OCI-LY7 (cell line): ENCODE results near the gene CCDC78. TPM values are rescaled to one million over a fixed set of nuclear protein-coding genes. Genes with fewer than 3 reads are reported as not detected.

Experiments used
- BruUV-seq: library from RNA; stranded (reverse); fragments of 400-500 nt; replicated peaks from 2 replicates; lab custom pipeline; 2021; lab: Mats Ljungman, UMichigan
- CTCF ChIA-PET: fragments of 300-600 bp; sonication (Branson Sonifier 250); formaldehyde crosslinking; loops from one replicate; lab custom pipeline; 2022; ENCODE audit warnings: antibody characterized with exemption; ENCODE audit not compliant: unreplicated experiment; lab: Charles Lee
- POLR2A ChIA-PET: fragments of 300-600 bp; sonication (Branson Sonifier 250); formaldehyde crosslinking; loops from one replicate; lab custom pipeline; 2022; ENCODE audit warnings: antibody characterized with exemption; lab: Charles Lee
- DNase-seq: peaks from one replicate; pipeline ENCODE4 v3.0.0-alpha.2; 2015; ENCODE audit warnings: low spot score
- H2AFZ ChIP-seq: fragments of 200-600 bp; sonication (generic), shearing (Covaris generic); 2 replicates; pipeline ENCODE4 v1.6.1; 2014; ENCODE audit warnings: mild to moderate bottlenecking, antibody characterized with exemption, low read length, moderate library complexity
- H3K27ac ChIP-seq: fragments of 200-600 bp; sonication (generic); 2 replicates; pipeline ENCODE4 v1.5.1; 2014; ENCODE audit warnings: mixed run types, low read depth, mild to moderate bottlenecking, moderate library complexity, low read length, inconsistent platforms; ENCODE audit not compliant: poor library complexity, severe bottlenecking
- H3K36me3 ChIP-seq: fragments of 200-600 bp; sonication (generic); 2 replicates; pipeline ENCODE4 v1.6.1; 2014; ENCODE audit warnings: mild to moderate bottlenecking, antibody characterized with exemption, low read length, moderate library complexity, mixed read lengths; ENCODE audit not compliant: insufficient read depth
- H3K4me1 ChIP-seq: fragments of 200-600 bp; sonication (generic); 2 replicates; pipeline ENCODE4 v1.5.1; 2014; ENCODE audit warnings: mild to moderate bottlenecking, low read length; ENCODE audit not compliant: insufficient read depth, poor library complexity, severe bottlenecking
- H3K4me2 ChIP-seq: fragments of 200-600 bp; sonication (generic); 2 replicates; pipeline ENCODE4 v1.6.1; 2014; ENCODE audit warnings: mild to moderate bottlenecking, low read length
- H3K4me3 ChIP-seq: fragments of 200-600 bp; sonication (generic); 2 replicates; pipeline ENCODE4 v1.5.1; 2014; ENCODE audit warnings: mild to moderate bottlenecking, low read depth, low read length; ENCODE audit not compliant: poor library complexity, severe bottlenecking
- H3K79me2 ChIP-seq: fragments of 200-600 bp; sonication (generic); 2 replicates; pipeline ENCODE4 v1.6.1; 2016; ENCODE audit warnings: low read depth, mild to moderate bottlenecking, low read length, moderate library complexity, mixed read lengths; ENCODE audit not compliant: insufficient read depth
- H3K9me2 ChIP-seq: fragments of 200-600 bp; sonication (generic); 2 replicates; pipeline ENCODE4 v1.6.1; 2016; ENCODE audit warnings: mild to moderate bottlenecking, low read length, mixed read lengths; ENCODE audit not compliant: insufficient read depth
- H3K9me3 ChIP-seq: fragments of 200-600 bp; sonication (generic); 2 replicates; pipeline ENCODE4 v1.6.1; 2014; ENCODE audit warnings: mild to moderate bottlenecking, mixed run types, low read length, mixed read lengths
- H4K20me1 ChIP-seq: fragments of 200-600 bp; sonication (generic); 2 replicates; pipeline ENCODE4 v1.6.1; 2014; ENCODE audit warnings: mild to moderate bottlenecking, antibody characterized with exemption, low read length, moderate library complexity, mixed read lengths; ENCODE audit not compliant: insufficient read depth
- CTCF ChIP-seq: fragments of 200-600 bp; sonication (generic); conservative IDR thresholded peaks from 2 replicates; pipeline ENCODE4 v1.5.1; 2014; ENCODE audit warnings: mild to moderate bottlenecking, antibody characterized with exemption, low read length, moderate library complexity, mixed read lengths
- EZH2phosphoT487 ChIP-seq: fragments of 200-600 bp; sonication (generic); IDR thresholded peaks from 2 replicates; pipeline ENCODE4 v1.6.1; 2018; ENCODE audit warnings: low read depth, borderline replicate concordance, mild to moderate bottlenecking, mixed run types, antibody characterized with exemption, low read length, moderate library complexity, mixed read lengths
- intact Hi-C: fragments of 100-400 bp; cut with micrococcal nuclease; formaldehyde crosslinking; loops from one replicate; pipeline ENCODE4 v1.10.0; 2022; ENCODE audit not compliant: unreplicated experiment
- total RNA-seq, 2 experiments: library from RNA; depleted of rRNA in 1 of 2; stranded (reverse); fragments of >200 nt in 1 of 2; shearing (Covaris generic) in 1 of 2; gene quantifications; 2 replicates each; pipeline ENCODE4 v1.2.3, GENCODE V29; 2014 to 2022

CCDC78 gene
- total RNA-seq, 2 experiments from 2014 or later = 25.8 to 57.9 TPM

GRCh38 chr16:684961-685696 lies 41.1 kb downstream of the CCDC78 start:
- Histone ChIP-seq H3K36me3 (peaks cover 46% of the 10 kb centered on the region), H2AFZ (no peak overlapping the region), H3K4me3 (no peak overlapping the region), H3K27ac (no peak overlapping the region), H3K79me2 (peaks cover 34% of the 10 kb centered on the region; the same call in 1 of the 2 replicates), H3K4me2 (0 out of 2 replicates have a peak overlapping the region, but pooled peaks have one; percentile 14), H3K4me1 (peaks cover 37% of the 10 kb centered on the region), H3K9me3 (no peaks in the 10 kb centered on the region), H3K9me2 (no peaks in the 10 kb centered on the region), H4K20me1 (0 out of 2 replicates have a peak, but pooled peaks cover 5% of the 10 kb centered on the region)
- intact Hi-C loops = loop anchor here (5.0 kb wide), 1 partner anchor 37 kb away; the partner anchor contains the start of gene ANTKMT
- POLR2A ChIA-PET = no interaction called here
- CTCF ChIA-PET = no interaction called here
- no TSS peak for BruUV-seq
- TF ChIP-seq EZH2phosphoT487 (no peak), CTCF (no peak)
- no peak for DNase-seq

GRCh38 chr16:684071-684794 lies 42.0 kb downstream of the CCDC78 start, which contains the start of gene JMJD8:
JMJD8 (minus strand) TSS chr16:684334; CDS start chr16:684319, 15 bp downstream.
- H3K4me2 ChIP-seq = peak within 1 kb of the TSS; percentile 96
- POLR2A ChIA-PET = no interaction called here
- no TSS peak for BruUV-seq

More at GRCh38 chr16:684071-684794, 42.0 kb downstream of the CCDC78 start, which contains the start of gene JMJD8:
- Histone ChIP-seq H3K79me2 (peaks cover 27% of the 10 kb centered on the region; the same call in 1 of the 2 replicates), H4K20me1 (0 out of 2 replicates have a peak, but pooled peaks cover 5% of the 10 kb centered on the region), H3K4me3 (peak within 1 kb of the TSS; percentile 83), H2AFZ (no peak within 1 kb of the TSS), H3K4me1 (peaks cover 36% of the 10 kb centered on the region), H3K9me2 (no peaks in the 10 kb centered on the region), H3K9me3 (no peaks in the 10 kb centered on the region), H3K27ac (peak within 1 kb of the TSS; percentile 33), H3K36me3 (peaks cover 46% of the 10 kb centered on the region)
- CTCF ChIA-PET = no interaction called here
- no peak for TF ChIP-seq CTCF
- TF ChIP-seq EZH2phosphoT487 = no peak
- peak; percentile 97 for DNase-seq
- intact Hi-C loops = loop anchor here (5.0 kb wide), 1 partner anchor 38 kb away; the partner anchor contains the start of gene ANTKMT
